ENCODE measurements around the gene MYO5A.

Gene MYO5A

GRCh38 chr15:52318729-52319500 is 209.8 kb downstream of the MYO5A start:
- no peak overlapping the region for H3K4me3 ChIP-seq (ENCODE audit: control insufficient read depth in 1 of 7, extremely low read depth in 1 of 7, insufficient read depth in 4 of 7, low read depth in 2 of 7, low read length in 6 of 7)
- H3K4me1 ChIP-seq (ENCODE audit: control extremely low read depth in 1 of 4, control insufficient read depth in 4 of 4, insufficient read depth in 4 of 4, low read length in 3 of 4): no peaks in the 10 kb centered on the region
- peaks cover 20 to 43% (median 27%) of the 10 kb centered on the region in 4 experiments for H3K36me3 ChIP-seq (ENCODE audit: control insufficient read depth in 4 of 4, insufficient read depth in 4 of 4, low read length in 3 of 4)
- ChIA-PET CTCF (interaction anchor here (0.8 to 2.9 kb wide), 2 partner anchors 10 to 13 kb away, joined by 3 to 8 read pairs; no protein-coding TSS in a partner anchor), POLR2A (interaction anchor here (0.6 kb wide), 1 partner anchor 27 kb away, joined by 4 read pairs; no protein-coding TSS in a partner anchor)
- 97% methylated on average over 11 of the region's 13 CpGs for WGBS (ENCODE audit: insufficient coverage)
- H3K9me3 ChIP-seq (ENCODE audit: control extremely low read depth in 1 of 5, control insufficient read depth in 4 of 5, insufficient read depth in 2 of 5, low read depth in 1 of 5, low read length in 4 of 5): no peaks in the 10 kb centered on the region
- no peaks in the 10 kb centered on the region for H3K27me3 ChIP-seq (replicated peaks in 2 of 5; ENCODE audit: control insufficient read depth in 4 of 5, insufficient read depth in 5 of 5, low read length in 4 of 5)
- no peak for DNase-seq
- H3K27ac ChIP-seq (ENCODE audit: insufficient read depth in 1 of 2, low read depth in 1 of 2, low read length in 2 of 2, poor library complexity in 1 of 2, severe bottlenecking in 2 of 2): no peak overlapping the region

GRCh38 chr15:52317688-52318087 is 211.0 kb downstream of the MYO5A start:
- H3K4me3 ChIP-seq (ENCODE audit: control insufficient read depth in 1 of 7, extremely low read depth in 1 of 7, insufficient read depth in 4 of 7, low read depth in 2 of 7, low read length in 6 of 7): no peak overlapping the region
- H3K27ac ChIP-seq (ENCODE audit: insufficient read depth in 1 of 2, low read depth in 1 of 2, low read length in 2 of 2, poor library complexity in 1 of 2, severe bottlenecking in 2 of 2): no peak overlapping the region
- DNase-seq: no peak
- no peaks in the 10 kb centered on the region for H3K27me3 ChIP-seq (replicated peaks in 2 of 5; ENCODE audit: control insufficient read depth in 4 of 5, insufficient read depth in 5 of 5, low read length in 4 of 5)
- ChIA-PET POLR2A (no interaction called here), CTCF (interaction anchor here (1.6 to 2.9 kb wide), 2 partner anchors 15 to 26 kb away, joined by 4 to 8 read pairs; no protein-coding TSS in a partner anchor)
- 90% methylated on average over 2 of the region's 2 CpGs for WGBS (ENCODE audit: insufficient coverage)
- no peaks in the 10 kb centered on the region for H3K4me1 ChIP-seq (ENCODE audit: control extremely low read depth in 1 of 4, control insufficient read depth in 4 of 4, insufficient read depth in 4 of 4, low read length in 3 of 4)
- no peaks in the 10 kb centered on the region for H3K9me3 ChIP-seq (ENCODE audit: control extremely low read depth in 1 of 5, control insufficient read depth in 4 of 5, insufficient read depth in 2 of 5, low read depth in 1 of 5, low read length in 4 of 5)
- peaks cover 20 to 47% (median 29%) of the 10 kb centered on the region in 4 experiments for H3K36me3 ChIP-seq (ENCODE audit: control insufficient read depth in 4 of 4, insufficient read depth in 4 of 4, low read length in 3 of 4)

- no peaks in the 10 kb centered on the region for H3K27me3 ChIP-seq (replicated peaks in 2 of 5; ENCODE audit: control insufficient read depth in 4 of 5, insufficient read depth in 5 of 5, low read length in 4 of 5)
- no peak for DNase-seq
- ChIA-PET POLR2A (no interaction called here), CTCF (interaction anchor here (1.6 to 2.9 kb wide), 2 partner anchors 15 to 26 kb away, joined by 4 to 8 read pairs; no protein-coding TSS in a partner anchor)
- H3K4me1 ChIP-seq (ENCODE audit: control extremely low read depth in 1 of 4, control insufficient read depth in 4 of 4, insufficient read depth in 4 of 4, low read length in 3 of 4): no peaks in the 10 kb centered on the region
- H3K27ac ChIP-seq (ENCODE audit: insufficient read depth in 1 of 2, low read depth in 1 of 2, low read length in 2 of 2, poor library complexity in 1 of 2, severe bottlenecking in 2 of 2): no peak overlapping the region
- no peak overlapping the region for H3K4me3 ChIP-seq (ENCODE audit: control insufficient read depth in 1 of 7, extremely low read depth in 1 of 7, insufficient read depth in 4 of 7, low read depth in 2 of 7, low read length in 6 of 7)
- H3K9me3 ChIP-seq (ENCODE audit: control extremely low read depth in 1 of 5, control insufficient read depth in 4 of 5, insufficient read depth in 2 of 5, low read depth in 1 of 5, low read length in 4 of 5): no peaks in the 10 kb centered on the region
- peaks cover 20 to 44% (median 29%) of the 10 kb centered on the region in 4 experiments for H3K36me3 ChIP-seq (ENCODE audit: control insufficient read depth in 4 of 4, insufficient read depth in 4 of 4, low read length in 3 of 4)
- no CpG with 5 or more reads among the region's 2 CpGs for WGBS (ENCODE audit: insufficient coverage)
These were observed 211.7 kb downstream of the MYO5A start for GRCh38 chr15:52317022-52317421.

DNA sequence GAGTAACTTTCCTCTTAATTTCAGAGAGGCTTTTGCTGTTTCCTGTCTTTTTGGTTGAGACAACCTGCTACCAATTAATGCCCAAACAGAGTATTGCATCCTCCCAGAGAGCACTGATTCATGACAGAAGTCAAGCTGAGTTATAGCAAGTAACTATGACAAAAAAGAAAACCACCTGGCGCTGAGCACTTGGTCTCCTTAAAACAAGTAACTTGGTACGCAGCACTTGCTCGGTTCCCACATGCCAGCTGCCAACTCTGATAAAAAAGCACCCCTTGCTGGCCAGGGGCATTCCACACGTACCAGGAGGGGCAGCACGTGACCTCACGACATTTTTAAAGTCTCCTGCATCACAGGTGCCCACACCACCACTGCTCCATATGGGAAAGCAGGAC is 219.5 kb downstream of the MYO5A start:
- POLR2A ChIA-PET: interaction anchor here (1.3 kb wide), 1 partner anchor 59 kb away, joined by 3 read pairs; no protein-coding TSS in a partner anchor
- no peak for DNase-seq
- Histone ChIP-seq H3K4me3 (ENCODE audit: control insufficient read depth in 1 of 7, extremely low read depth in 1 of 7, insufficient read depth in 4 of 7, low read depth in 2 of 7, low read length in 6 of 7) (no peak overlapping the region), H3K4me1 (ENCODE audit: control extremely low read depth in 1 of 4, control insufficient read depth in 4 of 4, insufficient read depth in 4 of 4, low read length in 3 of 4) (no peaks in the 10 kb centered on the region), H3K36me3 (ENCODE audit: control insufficient read depth in 4 of 4, insufficient read depth in 4 of 4, low read length in 3 of 4) (peaks cover 2 to 23% (median 8%) of the 10 kb centered on the region in 4 experiments), H3K9me3 (ENCODE audit: control extremely low read depth in 1 of 5, control insufficient read depth in 4 of 5, insufficient read depth in 2 of 5, low read depth in 1 of 5, low read length in 4 of 5) (no peaks in the 10 kb centered on the region), H3K27me3 (replicated peaks in 2 of 5; ENCODE audit: control insufficient read depth in 4 of 5, insufficient read depth in 5 of 5, low read length in 4 of 5) (no peaks in the 10 kb centered on the region), H3K27ac (ENCODE audit: insufficient read depth in 1 of 2, low read depth in 1 of 2, low read length in 2 of 2, poor library complexity in 1 of 2, severe bottlenecking in 2 of 2) (no peak overlapping the region)
- WGBS (ENCODE audit: insufficient coverage): 95% methylated on average over 6 of the region's 6 CpGs
- CTCF ChIA-PET: interaction anchor here (1.3 kb wide), 1 partner anchor 10 kb away, joined by 3 read pairs; no protein-coding TSS in a partner anchor

- POLR2A ChIA-PET: interaction anchor here (1.3 kb wide), 1 partner anchor 59 kb away, joined by 3 read pairs; no protein-coding TSS in a partner anchor
These were observed 220.1 kb downstream of the MYO5A start for GRCh38 chr15:52308446-52309153.

GRCh38 chr15:52307847-52308246 is 220.8 kb downstream of the MYO5A start:
- ChIA-PET POLR2A (no interaction called here), CTCF (no interaction called here)
- no CpG with 5 or more reads among the region's 4 CpGs for WGBS (ENCODE audit: insufficient coverage)

More at GRCh38 chr15:52308446-52309153, 220.1 kb downstream of the MYO5A start:
- H3K4me3 ChIP-seq (ENCODE audit: control insufficient read depth in 1 of 7, extremely low read depth in 1 of 7, insufficient read depth in 4 of 7, low read depth in 2 of 7, low read length in 6 of 7): no peak overlapping the region
- no peak overlapping the region for H3K27ac ChIP-seq (ENCODE audit: insufficient read depth in 1 of 2, low read depth in 1 of 2, low read length in 2 of 2, poor library complexity in 1 of 2, severe bottlenecking in 2 of 2)
- H3K36me3 ChIP-seq (ENCODE audit: control insufficient read depth in 4 of 4, insufficient read depth in 4 of 4, low read length in 3 of 4): peaks cover 0 to 21% (median 5%) of the 10 kb centered on the region in 4 experiments
- H3K27me3 ChIP-seq (replicated peaks in 2 of 5; ENCODE audit: control insufficient read depth in 4 of 5, insufficient read depth in 5 of 5, low read length in 4 of 5): no peaks in the 10 kb centered on the region
- peaks cover 0 to under 1% (median 0%) of the 10 kb centered on the region in 4 experiments for H3K4me1 ChIP-seq (ENCODE audit: control extremely low read depth in 1 of 4, control insufficient read depth in 4 of 4, insufficient read depth in 4 of 4, low read length in 3 of 4)
- H3K9me3 ChIP-seq (ENCODE audit: control extremely low read depth in 1 of 5, control insufficient read depth in 4 of 5, insufficient read depth in 2 of 5, low read depth in 1 of 5, low read length in 4 of 5): no peaks in the 10 kb centered on the region
- no peak for DNase-seq
- 57% methylated on average over 2 of the region's 8 CpGs for WGBS (ENCODE audit: insufficient coverage)
- CTCF ChIA-PET: interaction anchor here (1.3 kb wide), 1 partner anchor 11 kb away, joined by 3 read pairs; no protein-coding TSS in a partner anchor

More at GRCh38 chr15:52307847-52308246, 220.8 kb downstream of the MYO5A start:
- peaks cover 0 to 5% (median 0%) of the 10 kb centered on the region in 4 experiments for H3K4me1 ChIP-seq (ENCODE audit: control extremely low read depth in 1 of 4, control insufficient read depth in 4 of 4, insufficient read depth in 4 of 4, low read length in 3 of 4)
- no peaks in the 10 kb centered on the region for H3K9me3 ChIP-seq (ENCODE audit: control extremely low read depth in 1 of 5, control insufficient read depth in 4 of 5, insufficient read depth in 2 of 5, low read depth in 1 of 5, low read length in 4 of 5)
- H3K27me3 ChIP-seq (replicated peaks in 2 of 5; ENCODE audit: control insufficient read depth in 4 of 5, insufficient read depth in 5 of 5, low read length in 4 of 5): no peaks in the 10 kb centered on the region
- no peak for DNase-seq
- no peak overlapping the region for H3K27ac ChIP-seq (ENCODE audit: insufficient read depth in 1 of 2, low read depth in 1 of 2, low read length in 2 of 2, poor library complexity in 1 of 2, severe bottlenecking in 2 of 2)
- H3K4me3 ChIP-seq (ENCODE audit: control insufficient read depth in 1 of 7, extremely low read depth in 1 of 7, insufficient read depth in 4 of 7, low read depth in 2 of 7, low read length in 6 of 7): no peak overlapping the region
- peaks cover 0 to 14% (median 3%) of the 10 kb centered on the region in 4 experiments for H3K36me3 ChIP-seq (ENCODE audit: control insufficient read depth in 4 of 4, insufficient read depth in 4 of 4, low read length in 3 of 4)
